Inferior parietal cortex (tissue), 1 donor: ENCODE results near the gene ZNF438.
"Not testable (repeated sequence)": the region's sequence is repeated elsewhere in the genome, so short reads cannot be mapped to it uniquely, and the experiment has no call there.

ENCODE experiments used
- DNase-seq: peaks from one replicate; pipeline ENCODE4 v3.0.0-alpha.2; 2016; ENCODE audit errors: extremely low spot score

Gene ZNF438

GRCh38 chr10:30940256-30940655 lies 91.4 kb downstream of the ZNF438 start:
- no peak for DNase-seq

- DNase-seq = no peak
Observed at GRCh38 chr10:30939643-30940251, 91.9 kb downstream of the ZNF438 start.

- DNase-seq = no peak
Observed at GRCh38 chr10:30935078-30935477, 96.6 kb downstream of the ZNF438 start.

GRCh38 chr10:30931094-30931493 lies 100.6 kb downstream of the ZNF438 start:
- DNase-seq = no peak

- DNase-seq = no peak
Observed at GRCh38 chr10:30929901-30930520, 101.7 kb downstream of the ZNF438 start.

GRCh38 chr10:30929311-30929729 lies 102.3 kb downstream of the ZNF438 start:
- not testable (repeated sequence) for DNase-seq

GRCh38 chr10:30928742-30929141 lies 102.9 kb downstream of the ZNF438 start:
- DNase-seq = no peak

- no peak for DNase-seq
Observed at GRCh38 chr10:30918651-30919050, 113.0 kb downstream of the ZNF438 start.

GRCh38 chr10:30917789-30918188 lies 113.9 kb downstream of the ZNF438 start:
- no peak for DNase-seq

- DNase-seq = no peak
Observed at GRCh38 chr10:30917067-30917466, 114.6 kb downstream of the ZNF438 start.

- no peak for DNase-seq
Observed at GRCh38 chr10:30915146-30915545, 116.5 kb downstream of the ZNF438 start.

- no peak for DNase-seq
Observed at GRCh38 chr10:30911303-30911863, 120.3 kb downstream of the ZNF438 start.

- DNase-seq = no peak
Observed at GRCh38 chr10:30903397-30904138, 128.1 kb downstream of the ZNF438 start.

GRCh38 chr10:30902621-30903396 lies 128.9 kb downstream of the ZNF438 start:
- no peak for DNase-seq

- not testable (repeated sequence) for DNase-seq
Observed at GRCh38 chr10:30901487-30901886, 130.2 kb downstream of the ZNF438 start.

GRCh38 chr10:30898964-30899363 lies 132.7 kb downstream of the ZNF438 start:
- DNase-seq = no peak

GRCh38 chr10:30897547-30897946 lies 134.1 kb downstream of the ZNF438 start:
- DNase-seq = no peak

- DNase-seq = no peak
Observed at GRCh38 chr10:30897048-30897447, 134.6 kb downstream of the ZNF438 start.

- DNase-seq = no peak
Observed at GRCh38 chr10:30894221-30894620, 137.4 kb downstream of the ZNF438 start.

- DNase-seq = no peak
Observed at GRCh38 chr10:30893208-30893607, 138.5 kb downstream of the ZNF438 start.

- DNase-seq = no peak
Observed at GRCh38 chr10:30887839-30888238, 143.8 kb downstream of the ZNF438 start.

- no peak for DNase-seq
Observed at GRCh38 chr10:30885423-30885822, 146.2 kb downstream of the ZNF438 start.
